GM12892 (cell line): Measurements from ENCODE around the gene MOSPD3.
A peak's percentile ranks its signal among the peaks of the same experiment; 100 is the strongest.

Source experiments
- DNase-seq: peaks from one replicate; pipeline ENCODE4 v3.0.0; 2011; ENCODE audit not compliant: insufficient read length
- FAIRE-seq: peaks from 2 replicates; lab custom pipeline; 2011; peaks lifted over from hg19 to GRCh38; lab: Jason Lieb, UNC
- POLR2A ChIP-seq: IDR thresholded peaks from 2 replicates; pipeline ENCODE4 v1.6.1; 2011; ENCODE audit warnings: low read depth, low read length, control low read depth
- POLR2AphosphoS5 ChIP-seq: IDR thresholded peaks from 2 replicates; pipeline ENCODE4 v1.6.1; 2011; ENCODE audit warnings: low read depth, low read length, control low read depth
- TAF1 ChIP-seq: IDR thresholded peaks from 2 replicates; pipeline ENCODE4 v1.6.1; 2011; ENCODE audit warnings: low read depth, mild to moderate bottlenecking, control low read depth, low read length, borderline replicate concordance

The MOSPD3 gene

GRCh38 chr7:100577507-100577906 lies 34.8 kb upstream of the MOSPD3 start:
- no peak for FAIRE-seq
- no peak for DNase-seq
- no peak for TF ChIP-seq TAF1
- no peak for TF ChIP-seq POLR2A
- no peak for TF ChIP-seq POLR2AphosphoS5

- DNase-seq (no peak), FAIRE-seq (no peak)
- TF ChIP-seq TAF1: no peak
Measured at GRCh38 chr7:100578246-100579183, 33.8 kb upstream of the MOSPD3 start.

- TF ChIP-seq POLR2AphosphoS5: no peak
- 0 out of 2 replicates have a peak, but pooled peaks have one; percentile 25 for TF ChIP-seq POLR2A
- TF ChIP-seq TAF1: no peak
- DNase-seq: no peak
- peak; percentile 74 for FAIRE-seq
Measured at GRCh38 chr7:100580466-100581283, 31.7 kb upstream of the MOSPD3 start.

GRCh38 chr7:100582041-100582579 lies 30.2 kb upstream of the MOSPD3 start:
- TF ChIP-seq POLR2A (no peak), POLR2AphosphoS5 (no peak), TAF1 (no peak)
- FAIRE-seq (no peak), DNase-seq (no peak)

GRCh38 chr7:100582650-100583049 lies 29.7 kb upstream of the MOSPD3 start:
- no peak for FAIRE-seq
- TF ChIP-seq TAF1 (no peak), POLR2A (no peak), POLR2AphosphoS5 (no peak)
- no peak for DNase-seq

GRCh38 chr7:100583132-100584053 lies 28.9 kb upstream of the MOSPD3 start:
- DNase-seq (peak; percentile 65), FAIRE-seq (peak; percentile 88)
- no peak for TF ChIP-seq POLR2AphosphoS5
- peak; percentile 24; the same call in 1 of the 2 replicates for TF ChIP-seq POLR2A

GRCh38 chr7:100584054-100584682 lies 28.2 kb upstream of the MOSPD3 start:
- DNase-seq (no peak), FAIRE-seq (peak; percentile 74)
- TF ChIP-seq POLR2AphosphoS5: no peak
- no peak for TF ChIP-seq POLR2A
- no peak for TF ChIP-seq TAF1

- FAIRE-seq (peak; percentile 30), DNase-seq (no peak)
- TF ChIP-seq TAF1: no peak
- no peak for TF ChIP-seq POLR2A
- TF ChIP-seq POLR2AphosphoS5: no peak
Measured at GRCh38 chr7:100584683-100585510, 27.4 kb upstream of the MOSPD3 start.

GRCh38 chr7:100585511-100586265 lies 26.7 kb upstream of the MOSPD3 start, which contains the start of gene LRCH4:
TSS of gene LRCH4 (minus strand) at chr7:100586129. CDS start at chr7:100586100, 29 bp downstream.
- FAIRE-seq (peak; percentile 100), DNase-seq (peak; percentile 99)
- TF ChIP-seq POLR2A (peak; percentile 97), TAF1 (peak; percentile 94), POLR2AphosphoS5 (peak; percentile 97)
